Spleen (tissue), 7 donors: ENCODE data around the gene STAT3.

Experiments used
- CTCF ChIP-seq, 11 experiments: fragments of 200-600 bp in 7 of 11; fragments of 450-650 bp in 4 of 11; sonication (generic) in 4 of 11; IDR thresholded peaks in 8 of 11; conservative IDR thresholded peaks in 3 of 11; 1 replicate in 7 of 11; 2 replicates in 4 of 11; pipeline versions ENCODE4 v1.4.0 to v1.8.0; 2016 to 2021; ENCODE audit warnings: antibody characterized with exemption in 11 of 11, inconsistent platforms in 4 of 11, mild to moderate bottlenecking in 1 of 11
- POLR2AphosphoS5 ChIP-seq, 3 donors: sonication (generic); formaldehyde crosslinking; IDR thresholded peaks; one replicate each; pipeline ENCODE4 v1.5.1; 2017; ENCODE audit warnings: antibody characterized with exemption in 3 of 3
- donor health status: DM: no; HTN: no; CAD: no; lungs with moderate emphysema.
- donor health status: DM: no; HTN: no; CAD: no.
- donor health status: DM: no; HTN: no; CAD: no.

DNA sequence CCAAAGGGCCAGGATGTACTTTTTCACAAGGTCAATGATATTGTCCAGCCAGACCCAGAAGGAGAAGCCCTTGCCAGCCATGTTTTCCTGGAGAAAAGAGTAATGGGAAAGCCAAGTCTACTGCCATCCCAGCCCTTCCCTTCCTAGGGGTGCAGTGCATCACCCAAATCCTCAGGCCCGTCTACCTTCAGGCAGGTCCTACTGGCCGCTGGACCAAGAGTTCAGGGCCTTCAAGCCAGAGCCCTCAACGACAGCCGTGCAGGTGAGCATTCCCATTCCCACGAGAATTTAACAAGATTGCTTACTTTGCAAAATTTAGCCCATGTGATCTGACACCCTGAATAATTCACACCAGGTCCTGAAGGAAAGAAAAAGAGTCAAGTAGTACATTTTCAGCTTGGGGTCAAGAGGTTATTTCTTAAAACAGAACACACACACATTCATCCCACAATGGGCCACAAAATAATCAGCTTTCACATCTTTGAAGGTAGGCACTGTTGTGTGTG is 64.9 kb downstream of the STAT3 start:
- no peak for TF ChIP-seq CTCF (IDR thresholded peaks at IDR 0.05 in 8 of 11, conservative IDR thresholded peaks at IDR 0.05 in 3 of 11)
- TF ChIP-seq POLR2AphosphoS5 (IDR thresholded peaks at IDR 0.05): no peak
